Activated T-helper 1 cell treated with anti-CD3 and anti-CD28 coated beads, Interleukin-2, amount 50 U/mL, for 16 hours (primary cell): Measurements from ENCODE around the gene ARL4A.
A peak's percentile ranks its signal among the peaks of the same experiment; 100 is the strongest.
"Not testable (repeated sequence)": the region's sequence is repeated elsewhere in the genome, so short reads cannot be mapped to it uniquely, and the experiment has no call there.

Source experiments
- DNase-seq, 2 donors: peaks; one replicate each; pipeline ENCODE4 v3.0.0-alpha.2; 2020; ENCODE audit warnings: low read depth in 1 of 2, low spot score in 1 of 2

The ARL4A gene

GRCh38 chr7:12686891-12687717, at the start of gene ARL4A:
ARL4A (plus strand) TSS chr7:12687633; CDS start chr7:12688255, 622 bp downstream.
- peak; percentile 76 to 77 for DNase-seq

- DNase-seq: no peak
These were observed 49.4 kb upstream of the ARL4A start for GRCh38 chr7:12637819-12638592.

GRCh38 chr7:12638851-12639456, 48.5 kb upstream of the ARL4A start:
- no peak for DNase-seq

GRCh38 chr7:12640299-12641096, 46.9 kb upstream of the ARL4A start:
- DNase-seq: no peak

- DNase-seq: no peak
These were observed 46.2 kb upstream of the ARL4A start for GRCh38 chr7:12641196-12641595.

- DNase-seq: no peak
These were observed 44.9 kb upstream of the ARL4A start for GRCh38 chr7:12642508-12642907.

GRCh38 chr7:12643001-12643643, 44.3 kb upstream of the ARL4A start:
- no peak for DNase-seq

- DNase-seq: no peak
These were observed 43.8 kb upstream of the ARL4A start for GRCh38 chr7:12643644-12644043.

GRCh38 chr7:12645212-12645611, 42.2 kb upstream of the ARL4A start:
- not testable (repeated sequence) for DNase-seq

GRCh38 chr7:12646139-12646538, 41.3 kb upstream of the ARL4A start:
- DNase-seq: no peak

- DNase-seq: no peak
These were observed 39.8 kb upstream of the ARL4A start for GRCh38 chr7:12647364-12648219.

GRCh38 chr7:12648704-12649261, 38.6 kb upstream of the ARL4A start:
- DNase-seq: no peak

GRCh38 chr7:12649348-12649747, 38.1 kb upstream of the ARL4A start:
- DNase-seq: no peak

- DNase-seq: no peak
These were observed 37.4 kb upstream of the ARL4A start for GRCh38 chr7:12650080-12650479.

- no peak for DNase-seq
These were observed 34.3 kb upstream of the ARL4A start for GRCh38 chr7:12653110-12653509.

GRCh38 chr7:12653518-12653917, 33.9 kb upstream of the ARL4A start:
- no peak for DNase-seq

GRCh38 chr7:12655161-12655560, 32.3 kb upstream of the ARL4A start:
- DNase-seq: no peak

- not testable (repeated sequence) for DNase-seq
These were observed 27.0 kb upstream of the ARL4A start for GRCh38 chr7:12660423-12660822.

GRCh38 chr7:12660986-12661385, 26.4 kb upstream of the ARL4A start:
- not testable (repeated sequence) for DNase-seq
